ENCODE data around the gene SF3B4. TPM values are rescaled to one million over a fixed set of nuclear protein-coding genes. Genes with fewer than 3 reads are reported as not detected.
A peak's percentile ranks its signal among the peaks of the same experiment; 100 is the strongest.

The SF3B4 gene
- total RNA-seq, 2 experiments from 2014 or later: 67.1 to 67.6 TPM

- Mint-ChIP-seq H3K27ac (no peak overlapping the region), H3K9me3 (no peaks in the 10 kb centered on the region), H3K4me1 (ENCODE audit: low read depth) (peaks cover 33% of the 10 kb centered on the region), H3K4me3 (no peak overlapping the region), H3K36me3 (ENCODE audit: low read depth) (no peaks in the 10 kb centered on the region), H3K27me3 (no peaks in the 10 kb centered on the region)
- ATAC-seq (no peak), DNase-seq (no peak)
- no peak for TF ChIP-seq CTCF (IDR thresholded peaks at IDR 0.05)
- ChIA-PET CTCF (interaction anchor here (1.1 to 1.4 kb wide), 2 partner anchors 26 to 273 kb away, joined by 3 to 4 read pairs; a partner anchor contains a TSS), POLR2A (interaction anchor here (0.6 to 7.6 kb wide), 3 partner anchors 9 to 149 kb away, joined by 3 to 61 read pairs (median 7); a partner anchor contains a TSS)
- intact Hi-C loops (cut with micrococcal nuclease): no loop called here
Observed at GRCh38 chr1:149914545-149914944, 13.1 kb downstream of the SF3B4 start.

- CTCF ChIA-PET: interaction anchor here (0.8 kb wide), 1 partner anchor 19 kb away, joined by 3 read pairs; a partner anchor contains a TSS
Observed at GRCh38 chr1:149906570-149907075, 21.0 kb downstream of the SF3B4 start.

GRCh38 chr1:149903836-149904491 lies 23.6 kb downstream of the SF3B4 start:
- CTCF ChIA-PET: no interaction called here
- H3K4me3 Mint-ChIP-seq: no peak overlapping the region
- H3K27me3 Mint-ChIP-seq: no peaks in the 10 kb centered on the region
- H3K36me3 Mint-ChIP-seq (ENCODE audit: low read depth): peaks cover 21% of the 10 kb centered on the region
- no peak overlapping the region for H3K27ac Mint-ChIP-seq
- POLR2A ChIA-PET: interaction anchor here (0.9 to 7.8 kb wide), 4 partner anchors 10 to 24 kb away, joined by 3 to 104 read pairs (median 4); partner anchors contain the start of gene SF3B4
- intact Hi-C loops (cut with micrococcal nuclease): no loop called here
- no peaks in the 10 kb centered on the region for H3K9me3 Mint-ChIP-seq
- H3K4me1 Mint-ChIP-seq (ENCODE audit: low read depth): peaks cover 17% of the 10 kb centered on the region
- no peak for DNase-seq
- no peak for TF ChIP-seq CTCF (IDR thresholded peaks at IDR 0.05)
- ATAC-seq: no peak

More at GRCh38 chr1:149906570-149907075, 21.0 kb downstream of the SF3B4 start:
- Mint-ChIP-seq H3K27me3 (no peaks in the 10 kb centered on the region), H3K9me3 (no peaks in the 10 kb centered on the region), H3K4me1 (ENCODE audit: low read depth) (no peaks in the 10 kb centered on the region), H3K36me3 (ENCODE audit: low read depth) (peaks cover 7% of the 10 kb centered on the region), H3K27ac (no peak overlapping the region), H3K4me3 (no peak overlapping the region)
- no peak for ATAC-seq
- POLR2A ChIA-PET: interaction anchor here (0.7 to 2.1 kb wide), 3 partner anchors 9 to 19 kb away, joined by 3 to 7 read pairs (median 6); a partner anchor contains a TSS
- no peak for TF ChIP-seq CTCF (IDR thresholded peaks at IDR 0.05)
- intact Hi-C loops (cut with micrococcal nuclease): no loop called here
- no peak for DNase-seq

- H3K4me1 Mint-ChIP-seq (ENCODE audit: low read depth): peaks cover 20% of the 10 kb centered on the region
Observed at GRCh38 chr1:149899460-149900284, 27.9 kb downstream of the SF3B4 start, which contains the start of gene BOLA1. BOLA1 (plus strand) TSS chr1:149899568; CDS start chr1:149900060, 492 bp downstream.

More at GRCh38 chr1:149899460-149900284, 27.9 kb downstream of the SF3B4 start, which contains the start of gene BOLA1:
- ChIA-PET POLR2A (interaction anchor here (0.8 to 7.8 kb wide), 8 partner anchors 9 to 93 kb away, joined by 3 to 104 read pairs (median 3); a partner anchor contains a TSS), CTCF (no interaction called here)
- Mint-ChIP-seq H3K27ac (peak within 1 kb of the TSS; percentile 96), H3K36me3 (ENCODE audit: low read depth) (peaks cover 21% of the 10 kb centered on the region), H3K9me3 (no peaks in the 10 kb centered on the region), H3K27me3 (no peaks in the 10 kb centered on the region), H3K4me3 (peak within 1 kb of the TSS; percentile 91)
- DNase-seq: peak; percentile 92
- ATAC-seq: peak; percentile 98
- no peak for TF ChIP-seq CTCF (IDR thresholded peaks at IDR 0.05)
- intact Hi-C loops (cut with micrococcal nuclease): no loop called here

Data from activated CD8-positive, alpha-beta T cell treated with anti-CD3 and anti-CD28 coated beads for 36 hours (primary cell).